Spleen (tissue), 11 donors: ENCODE measurements around the gene CSTPP1. TPM values are rescaled to one million over a fixed set of nuclear protein-coding genes. Genes with fewer than 3 reads are reported as not detected.

Experiments used
- DNase-seq: peaks from one replicate; pipeline ENCODE4 v3.0.0-alpha.2; 2020
- H3K27ac ChIP-seq, 8 donors: fragments of 200-600 bp; sonication (generic) in 7 of 8; 1 replicate in 4 of 8; 2 replicates in 4 of 8; pipeline versions ENCODE4 v1.5.0 to v1.8.0; 2016 to 2021; ENCODE audit warnings: inconsistent platforms in 4 of 8, mild to moderate bottlenecking in 4 of 8, moderate library complexity in 1 of 8
- H3K27me3 ChIP-seq, 7 donors: fragments of 200-600 bp; sonication (generic) in 6 of 7; replicated peaks in 1 of 7; 1 replicate in 4 of 7; 2 replicates in 3 of 7; pipeline versions ENCODE4 v1.5.0 to v1.8.0; 2016 to 2021; ENCODE audit warnings: inconsistent platforms in 3 of 7, mild to moderate bottlenecking in 1 of 7
- H3K36me3 ChIP-seq, 6 donors: fragments of 200-600 bp; sonication (generic) in 5 of 6; 1 replicate in 4 of 6; 2 replicates in 2 of 6; pipeline versions ENCODE4 v1.5.0 to v1.8.0; 2016 to 2021; ENCODE audit warnings: inconsistent platforms in 2 of 6
- H3K4me1 ChIP-seq, 6 donors: fragments of 200-600 bp; sonication (generic) in 5 of 6; 1 replicate in 3 of 6; 2 replicates in 3 of 6; pipeline versions ENCODE4 v1.5.0 to v1.8.0; 2016 to 2021; ENCODE audit warnings: inconsistent platforms in 3 of 6
- H3K4me3 ChIP-seq, 8 donors: fragments of 200-600 bp; sonication (generic) in 7 of 8; 1 replicate in 4 of 8; 2 replicates in 4 of 8; pipeline versions ENCODE4 v1.5.0 to v1.8.0; 2016 to 2021; ENCODE audit warnings: inconsistent platforms in 4 of 8, mild to moderate bottlenecking in 4 of 8, moderate library complexity in 2 of 8
- H3K9me3 ChIP-seq, 8 donors: fragments of 200-600 bp; sonication (generic) in 7 of 8; 1 replicate in 4 of 8; 2 replicates in 4 of 8; pipeline versions ENCODE4 v1.5.0 to v1.8.0; 2016 to 2021; ENCODE audit warnings: inconsistent platforms in 4 of 8
- CTCF ChIP-seq, 11 experiments: fragments of 200-600 bp in 7 of 11; fragments of 450-650 bp in 4 of 11; sonication (generic) in 4 of 11; IDR thresholded peaks in 8 of 11; conservative IDR thresholded peaks in 3 of 11; 1 replicate in 7 of 11; 2 replicates in 4 of 11; pipeline versions ENCODE4 v1.4.0 to v1.8.0; 2016 to 2021; ENCODE audit warnings: antibody characterized with exemption in 11 of 11, inconsistent platforms in 4 of 11, mild to moderate bottlenecking in 1 of 11
- POLR2A ChIP-seq, 3 donors: fragments of 450-650 bp; IDR thresholded peaks; one replicate each; pipeline ENCODE4 v1.5.1; 2017; ENCODE audit warnings: antibody characterized with exemption in 3 of 3, mild to moderate bottlenecking in 1 of 3
- POLR2AphosphoS5 ChIP-seq, 3 donors: sonication (generic); formaldehyde crosslinking; IDR thresholded peaks; one replicate each; pipeline ENCODE4 v1.5.1; 2017; ENCODE audit warnings: antibody characterized with exemption in 3 of 3
- WGBS, 5 donors: extraction: QIAGEN DNeasy Blood & Tissue Kit in 3 of 5; methylation state at CpG; one replicate each; pipeline versions ENCODE4 v1.1.5 to v1.1.7; 2013 to 2018; 5-methylcytosine and 5-hydroxymethylcytosine counted together
- intact Hi-C: fragments of 100-400 bp; cut with DNase I; formaldehyde crosslinking; loops from one replicate; pipeline ENCODE4 v1.15.0; 2023; ENCODE audit warnings: low total_unique reads
- polyA plus RNA-seq, 3 donors: library from polyadenylated mRNA; stranded (reverse); fragments of 200-250 nt; gene quantifications; one replicate each; pipeline ENCODE4 v1.2.1, GENCODE V29; 2013
- total RNA-seq, 7 donors: library from RNA; depleted of rRNA in 3 of 7; stranded (reverse); fragments of >200 nt in 3 of 7; fragmentation: NEBNext Ultra II Directional in 4 of 7; extraction: Animal tissue kit (Norgen Biotek cat#: 25700) in 4 of 7; gene quantifications; one replicate each; pipeline versions ENCODE4 v1.1.0 to v1.2.1, GENCODE V29; 2016 to 2021
- donor health status: healthy with polysubstance abuse.
- donor health status: DM: no; HTN: no; CAD: no; lungs with moderate emphysema.
- donor health status: DM: no; HTN: no; CAD: no.
- donor health status: Bipolar disorder and iron deficiency.
- donor health status: healthy.
- donor health status: DM: no; HTN: no; CAD: no.
- donor health status: DM: yes; HTN: yes; CAD: no.

CSTPP1 gene
- total and polyA plus RNA-seq, 10 donors, result 8.6 to 23.0 (median 14.4) TPM

- no peak overlapping the region for H3K4me3 ChIP-seq
- peaks cover 0 to 7% (median 0%) of the 10 kb centered on the region in 6 donors for H3K36me3 ChIP-seq
- 85 to 96% (median 93%) methylated on average over 4 of the region's 4 CpGs for whole genome bisulfite sequencing, 5 donors
- DNase-seq, result no peak
- H3K27me3 ChIP-seq, result no peaks in the 10 kb centered on the region
- H3K4me1 ChIP-seq, result no peaks in the 10 kb centered on the region
- intact Hi-C loops, result no loop called here
- H3K27ac ChIP-seq, result no peak overlapping the region
- TF ChIP-seq POLR2AphosphoS5 (IDR thresholded peaks at IDR 0.05) (no peak), CTCF (IDR thresholded peaks at IDR 0.05 in 8 of 11, conservative IDR thresholded peaks at IDR 0.05 in 3 of 11) (no peak), POLR2A (IDR thresholded peaks at IDR 0.05) (no peak)
- no peaks in the 10 kb centered on the region for H3K9me3 ChIP-seq
Measured at GRCh38 chr11:46948378-46949131, 12.0 kb downstream of the CSTPP1 start.

DNA sequence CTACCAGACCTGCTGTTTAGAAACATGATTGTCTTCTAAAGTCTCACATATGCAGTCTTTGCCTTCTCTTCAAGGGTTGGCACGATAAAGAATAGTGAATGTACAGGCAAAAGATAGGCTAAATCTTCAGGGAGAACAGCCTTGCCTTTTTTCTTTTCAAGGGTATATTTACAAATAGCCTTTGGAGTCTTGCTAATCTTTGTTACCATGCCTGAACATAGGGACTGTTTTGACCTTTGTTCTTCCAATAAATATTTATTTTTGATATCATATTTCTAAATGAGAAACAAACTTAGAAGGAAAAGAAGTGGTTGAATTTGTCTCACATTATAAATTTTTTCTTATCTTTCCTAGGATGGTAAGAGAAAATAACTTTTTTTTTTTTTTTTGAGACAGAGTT lies 12.7 kb downstream of the CSTPP1 start:
- intact Hi-C loops, result no loop called here
- Histone ChIP-seq H3K4me3 (no peak overlapping the region), H3K4me1 (no peaks in the 10 kb centered on the region), H3K27me3 (no peaks in the 10 kb centered on the region), H3K36me3 (peaks cover 0 to 7% (median 0%) of the 10 kb centered on the region in 6 donors), H3K9me3 (no peaks in the 10 kb centered on the region), H3K27ac (no peak overlapping the region)
- TF ChIP-seq CTCF (IDR thresholded peaks at IDR 0.05 in 8 of 11, conservative IDR thresholded peaks at IDR 0.05 in 3 of 11) (no peak), POLR2A (IDR thresholded peaks at IDR 0.05) (no peak), POLR2AphosphoS5 (IDR thresholded peaks at IDR 0.05) (no peak)
- DNase-seq, result no peak
- 95 to 100% (median 97%) methylated on average over 1 of the region's 1 CpG for WGBS, 5 donors

DNA sequence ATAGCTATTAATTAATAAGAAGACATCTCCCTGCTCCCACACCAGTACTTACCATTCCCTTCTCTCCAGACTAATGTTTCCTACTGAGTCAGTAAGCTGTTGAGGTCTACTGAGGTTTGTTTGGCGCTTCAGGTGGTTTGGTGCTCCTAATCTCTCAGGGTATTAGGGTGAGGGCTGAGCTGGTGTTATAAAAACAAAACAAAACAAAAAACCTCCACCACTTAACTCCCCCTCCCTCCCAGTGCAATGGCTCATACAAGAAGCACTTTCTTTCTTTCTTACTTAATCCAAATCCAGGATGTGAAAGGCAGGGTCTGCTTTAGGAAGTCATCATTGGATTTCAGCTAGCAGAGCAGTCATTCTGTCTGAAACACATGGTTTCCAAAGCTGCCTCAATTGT lies 15.3 kb downstream of the CSTPP1 start:
- 92 to 100% (median 97%) methylated on average over 1 of the region's 1 CpG for WGBS, 5 donors
- Histone ChIP-seq H3K27me3 (no peaks in the 10 kb centered on the region), H3K27ac (no peak overlapping the region), H3K36me3 (peaks cover 0 to 7% (median 0%) of the 10 kb centered on the region in 6 donors), H3K4me3 (no peak overlapping the region), H3K4me1 (no peaks in the 10 kb centered on the region), H3K9me3 (no peaks in the 10 kb centered on the region)
- intact Hi-C loops, result no loop called here
- no peak for DNase-seq
- TF ChIP-seq CTCF (IDR thresholded peaks at IDR 0.05 in 8 of 11, conservative IDR thresholded peaks at IDR 0.05 in 3 of 11), result no peak
- no peak for TF ChIP-seq POLR2A (IDR thresholded peaks at IDR 0.05)
- TF ChIP-seq POLR2AphosphoS5 (IDR thresholded peaks at IDR 0.05), result no peak

DNA sequence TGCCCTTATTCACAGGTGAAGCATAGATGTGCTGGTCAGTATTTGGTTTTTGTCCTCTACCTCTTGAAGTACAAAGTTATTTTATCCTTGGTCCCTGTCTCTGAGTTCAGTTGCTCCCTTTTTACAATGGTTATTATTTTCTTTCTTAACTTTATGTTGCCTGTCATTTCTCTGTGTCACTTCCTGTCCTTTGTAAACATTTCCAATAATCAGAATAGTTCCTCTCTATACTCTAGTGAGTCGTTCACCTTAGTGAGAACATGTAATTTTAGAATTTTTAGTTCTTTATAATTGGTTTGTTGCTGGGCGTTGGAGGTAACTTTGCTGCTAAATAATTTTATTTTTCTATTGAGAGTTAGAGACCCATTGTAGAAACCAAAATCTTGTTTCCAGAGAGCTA lies 16.0 kb downstream of the CSTPP1 start:
- intact Hi-C loops, result no loop called here
- 55 to 66% (median 58%) methylated on average over 2 of the region's 2 CpGs for WGBS, 5 donors
- no peaks in the 10 kb centered on the region for H3K9me3 ChIP-seq

More for the DNA sequence above, 16.0 kb downstream of the CSTPP1 start:
- Histone ChIP-seq H3K4me1 (no peaks in the 10 kb centered on the region), H3K27ac (no peak overlapping the region), H3K36me3 (peaks cover 0 to 7% (median 0%) of the 10 kb centered on the region in 6 donors), H3K4me3 (no peak overlapping the region), H3K27me3 (no peaks in the 10 kb centered on the region)
- TF ChIP-seq CTCF (IDR thresholded peaks at IDR 0.05 in 8 of 11, conservative IDR thresholded peaks at IDR 0.05 in 3 of 11) (no peak), POLR2A (IDR thresholded peaks at IDR 0.05) (no peak), POLR2AphosphoS5 (IDR thresholded peaks at IDR 0.05) (no peak)
- no peak for DNase-seq
